GM21515 (cell line): ENCODE results near the gene SLC38A6.

ENCODE experiments used
- ATAC-seq: cut with Tn5 transposase; IDR thresholded peaks from one replicate; pipeline ENCODE4 v1.9.1; 2021; ENCODE audit not compliant: unreplicated experiment

The SLC38A6 gene

GRCh38 chr14:61101803-61102548, 120.9 kb downstream of the SLC38A6 start:
- ATAC-seq: no peak
